Keratinocyte (primary cell): Measurements from ENCODE around the gene HMCN1. TPM values are rescaled to one million over a fixed set of nuclear protein-coding genes. Genes with fewer than 3 reads are reported as not detected.

Experiments
- DNase-seq: peaks from one replicate; pipeline ENCODE4 v3.0.0-alpha.2; 2011; ENCODE audit warnings: low read depth, missing footprints, low spot score
- FAIRE-seq: peaks from 2 replicates; lab custom pipeline; 2011; peaks lifted over from hg19 to GRCh38; lab: Jason Lieb, UNC
- H2AFZ ChIP-seq: 2 replicates; pipeline ENCODE4 v1.6.0; 2012; ENCODE audit warnings: low read length, control low read depth, inconsistent platforms; ENCODE audit not compliant: control insufficient read depth
- H3K27ac ChIP-seq: 2 replicates; pipeline ENCODE4 v1.5.1; 2011; ENCODE audit warnings: low read length; ENCODE audit not compliant: control insufficient read depth, insufficient read depth
- H3K27me3 ChIP-seq: 3 replicates; pipeline ENCODE4 v1.6.0; 2011; ENCODE audit warnings: low read length; ENCODE audit not compliant: control insufficient read depth, insufficient read depth; ENCODE audit errors: extremely low read depth
- H3K36me3 ChIP-seq, 2 experiments: 2 replicates in 1 of 2; 3 replicates in 1 of 2; pipeline ENCODE4 v1.5.1; 2011; ENCODE audit warnings: low read length in 2 of 2, mild to moderate bottlenecking in 1 of 2; ENCODE audit not compliant: control insufficient read depth in 2 of 2, insufficient read depth in 2 of 2; ENCODE audit errors: extremely low read depth in 1 of 2
- H3K4me1 ChIP-seq: 3 replicates; pipeline ENCODE4 v1.5.1; 2011; ENCODE audit warnings: low read length; ENCODE audit not compliant: control insufficient read depth, insufficient read depth; ENCODE audit errors: extremely low read depth
- H3K4me2 ChIP-seq: 3 replicates; pipeline ENCODE4 v1.6.0; 2011; ENCODE audit warnings: low read depth, low read length; ENCODE audit not compliant: control insufficient read depth, insufficient read depth; ENCODE audit errors: extremely low read depth
- H3K4me3 ChIP-seq, 3 experiments: fragments of 200-600 bp in 1 of 3; sonication (generic) in 1 of 3; 2 replicates in 2 of 3; 3 replicates in 1 of 3; pipeline ENCODE4 v1.5.1; 2011 to 2016; ENCODE audit warnings: low read length in 3 of 3, mild to moderate bottlenecking in 3 of 3, control low read depth in 2 of 3, inconsistent platforms in 1 of 3, low read depth in 1 of 3, mixed read lengths in 1 of 3, mixed run types in 1 of 3, moderate library complexity in 1 of 3; ENCODE audit not compliant: control insufficient read depth in 2 of 3, insufficient read depth in 2 of 3; ENCODE audit errors: extremely low read depth in 1 of 3
- H3K79me2 ChIP-seq: 2 replicates; pipeline ENCODE4 v1.6.0; 2012; ENCODE audit warnings: low read length; ENCODE audit not compliant: control insufficient read depth, insufficient read depth
- H3K9ac ChIP-seq: 3 replicates; pipeline ENCODE4 v1.6.0; 2011; ENCODE audit warnings: low read length; ENCODE audit not compliant: control insufficient read depth, insufficient read depth; ENCODE audit errors: extremely low read depth
- H3K9me1 ChIP-seq: 3 replicates; pipeline ENCODE4 v1.6.0; 2011; ENCODE audit warnings: low read length; ENCODE audit not compliant: control insufficient read depth, insufficient read depth; ENCODE audit errors: extremely low read depth
- H3K9me3 ChIP-seq: 2 replicates; pipeline ENCODE4 v1.5.1; 2012; ENCODE audit warnings: low read depth, low read length; ENCODE audit not compliant: control insufficient read depth
- H4K20me1 ChIP-seq: 3 replicates; pipeline ENCODE4 v1.6.0; 2011; ENCODE audit warnings: low read length; ENCODE audit not compliant: control insufficient read depth, insufficient read depth; ENCODE audit errors: extremely low read depth
- EZH2 ChIP-seq: IDR thresholded peaks from one replicate; pipeline ENCODE4 v1.6.1; 2012; ENCODE audit warnings: inconsistent platforms, mild to moderate bottlenecking, low read length, moderate library complexity
- dilution Hi-C: fragments of 300-500 bp; cut with MboI; formaldehyde crosslinking; loops from one replicate; pipeline ENCODE4 v1.7.0; 2020; ENCODE audit warnings: low sequenced_read_pairs; ENCODE audit not compliant: extremely low pct_ligation_motif_present
- polyA plus RNA-seq, 5 experiments: library from polyadenylated mRNA; depleted of rRNA in 3 of 5; stranded (reverse) in 3 of 5; stranded (forward) in 1 of 5; unstranded in 1 of 5; fragments of >200 nt; gene quantifications; 1 replicate in 1 of 5; 2 replicates in 3 of 5; 3 replicates in 1 of 5; pipeline versions ENCODE4 v1.2.1 to v1.2.3, GENCODE V29; 2011 to 2012; ENCODE audit warnings: missing spikeins in 2 of 5, low read depth in 1 of 5, low replicate concordance in 1 of 5
- TF ChIP-seq, protein P1 (sequence below), 3 experiments: IDR thresholded peaks in 1 of 3; conservative IDR thresholded peaks in 1 of 3; optimal IDR thresholded peaks in 1 of 3; 2 replicates in 2 of 3; 3 replicates in 1 of 3; pipeline versions ENCODE3 to v1.5.1; 2011; ENCODE audit warnings: low read length in 3 of 3, mild to moderate bottlenecking in 3 of 3, moderate library complexity in 2 of 3, control low read depth in 1 of 3, inconsistent platforms in 1 of 3; ENCODE audit not compliant: insufficient read depth in 2 of 3; ENCODE audit errors: extremely low read depth in 1 of 3

HMCN1 gene
- polyA plus RNA-seq, 1 donor (not counting 4 experiments of a cell fraction or from before 2014, with no cell fraction given), result 1.8 TPM

DNA sequence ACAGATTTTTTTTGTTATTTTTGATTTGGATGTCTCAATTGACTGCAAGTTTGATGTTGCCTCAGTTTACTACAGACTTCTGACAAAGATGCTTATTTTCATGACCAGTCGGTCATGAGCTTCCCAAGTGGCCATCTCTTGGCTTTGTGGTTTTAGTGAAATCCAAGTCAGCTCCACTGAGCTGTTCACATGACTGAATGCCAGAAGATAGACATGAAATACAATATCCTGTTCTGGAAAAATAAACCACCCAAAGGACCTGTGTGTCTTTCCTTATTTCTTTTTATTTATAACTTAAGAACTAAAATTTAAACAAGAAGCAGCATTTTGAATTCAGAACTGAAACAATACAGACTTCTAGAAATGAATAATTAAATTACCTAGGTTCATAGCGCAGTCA lies 89.3 kb downstream of the HMCN1 start:
- no peaks in the 10 kb centered on the region for H3K9me1 ChIP-seq
- no peak for DNase-seq

DNA sequence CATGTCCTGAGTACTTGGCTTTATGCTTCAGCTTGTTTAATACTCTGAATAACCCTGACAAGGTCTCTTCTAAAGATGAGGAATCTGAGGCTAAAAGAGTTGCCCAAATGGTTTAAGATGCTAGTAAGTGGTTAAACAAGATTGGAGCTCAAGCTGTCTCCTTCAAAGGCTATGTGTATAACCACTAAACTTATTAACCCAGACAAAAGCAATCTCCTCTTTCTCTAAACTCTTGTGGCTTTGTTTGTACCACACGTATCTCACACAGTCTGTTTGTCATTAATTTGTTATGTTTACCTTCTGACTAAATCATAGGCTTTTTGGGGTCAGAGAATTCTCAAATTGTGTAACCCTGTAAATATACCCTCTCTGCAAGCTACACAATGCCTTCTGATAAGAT lies 89.9 kb downstream of the HMCN1 start:
- no peaks in the 10 kb centered on the region for H3K79me2 ChIP-seq
- H3K36me3 ChIP-seq, result no peaks in the 10 kb centered on the region
- H3K9me3 ChIP-seq, result no peaks in the 10 kb centered on the region
- dilution Hi-C loops, result loop anchor here (25.0 kb wide), 1 partner anchor 338 kb away; no protein-coding TSS in a partner anchor
- no peaks in the 10 kb centered on the region for H3K27me3 ChIP-seq
- H3K4me2 ChIP-seq, result no peak overlapping the region
- H2AFZ ChIP-seq, result no peak overlapping the region
- H3K27ac ChIP-seq, result no peak overlapping the region
- FAIRE-seq (no peak), DNase-seq (no peak)
- no peaks in the 10 kb centered on the region for H3K9me1 ChIP-seq
- TF ChIP-seq, protein P1, sequence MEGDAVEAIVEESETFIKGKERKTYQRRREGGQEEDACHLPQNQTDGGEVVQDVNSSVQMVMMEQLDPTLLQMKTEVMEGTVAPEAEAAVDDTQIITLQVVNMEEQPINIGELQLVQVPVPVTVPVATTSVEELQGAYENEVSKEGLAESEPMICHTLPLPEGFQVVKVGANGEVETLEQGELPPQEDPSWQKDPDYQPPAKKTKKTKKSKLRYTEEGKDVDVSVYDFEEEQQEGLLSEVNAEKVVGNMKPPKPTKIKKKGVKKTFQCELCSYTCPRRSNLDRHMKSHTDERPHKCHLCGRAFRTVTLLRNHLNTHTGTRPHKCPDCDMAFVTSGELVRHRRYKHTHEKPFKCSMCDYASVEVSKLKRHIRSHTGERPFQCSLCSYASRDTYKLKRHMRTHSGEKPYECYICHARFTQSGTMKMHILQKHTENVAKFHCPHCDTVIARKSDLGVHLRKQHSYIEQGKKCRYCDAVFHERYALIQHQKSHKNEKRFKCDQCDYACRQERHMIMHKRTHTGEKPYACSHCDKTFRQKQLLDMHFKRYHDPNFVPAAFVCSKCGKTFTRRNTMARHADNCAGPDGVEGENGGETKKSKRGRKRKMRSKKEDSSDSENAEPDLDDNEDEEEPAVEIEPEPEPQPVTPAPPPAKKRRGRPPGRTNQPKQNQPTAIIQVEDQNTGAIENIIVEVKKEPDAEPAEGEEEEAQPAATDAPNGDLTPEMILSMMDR (optimal IDR thresholded peaks at IDR 0.05 in 1 of 3, IDR thresholded peaks at IDR 0.05 in 1 of 3, conservative IDR thresholded peaks at IDR 0.05 in 1 of 3; ENCODE audit: extremely low read depth in 1 of 3, insufficient read depth in 2 of 3, low read length in 3 of 3), result no peak
- no peak for TF ChIP-seq EZH2
- no peak overlapping the region for H3K4me3 ChIP-seq
- no peaks in the 10 kb centered on the region for H4K20me1 ChIP-seq
- no peak overlapping the region for H3K9ac ChIP-seq
- no peaks in the 10 kb centered on the region for H3K4me1 ChIP-seq

More for the DNA sequence above, 89.3 kb downstream of the HMCN1 start:
- Histone ChIP-seq H3K4me3 (no peak overlapping the region), H2AFZ (no peak overlapping the region), H3K4me1 (no peaks in the 10 kb centered on the region), H3K27ac (no peak overlapping the region), H3K79me2 (no peaks in the 10 kb centered on the region), H3K4me2 (no peak overlapping the region), H4K20me1 (no peaks in the 10 kb centered on the region), H3K36me3 (no peaks in the 10 kb centered on the region), H3K9ac (no peak overlapping the region), H3K9me3 (no peaks in the 10 kb centered on the region), H3K27me3 (no peaks in the 10 kb centered on the region)
- no peak for FAIRE-seq
- dilution Hi-C loops, result loop anchor here (25.0 kb wide), 1 partner anchor 339 kb away; no protein-coding TSS in a partner anchor
- TF ChIP-seq, protein P1 (optimal IDR thresholded peaks at IDR 0.05 in 1 of 3, IDR thresholded peaks at IDR 0.05 in 1 of 3, conservative IDR thresholded peaks at IDR 0.05 in 1 of 3; ENCODE audit: extremely low read depth in 1 of 3, insufficient read depth in 2 of 3, low read length in 3 of 3), result no peak
- no peak for TF ChIP-seq EZH2
